Activated CD4-positive, alpha-beta T cell treated with anti-CD3 and anti-CD28 coated beads, Interleukin-2, amount 50 U/mL, for 16 hours (primary cell): ENCODE results near the gene NDUFS4.
"Not testable (repeated sequence)": the region's sequence is repeated elsewhere in the genome, so short reads cannot be mapped to it uniquely, and the experiment has no call there.

Source experiments
- DNase-seq: peaks from one replicate; pipeline ENCODE4 v3.0.0-alpha.2; 2020

NDUFS4 gene

GRCh38 chr5:53674121-53674520 lies 113.7 kb downstream of the NDUFS4 start:
- DNase-seq: no peak

- DNase-seq: no peak
Measured at GRCh38 chr5:53677632-53678031, 117.2 kb downstream of the NDUFS4 start.

- no peak for DNase-seq
Measured at GRCh38 chr5:53678981-53679660, 118.7 kb downstream of the NDUFS4 start.

- no peak for DNase-seq
Measured at GRCh38 chr5:53681079-53681478, 120.6 kb downstream of the NDUFS4 start.

DNA sequence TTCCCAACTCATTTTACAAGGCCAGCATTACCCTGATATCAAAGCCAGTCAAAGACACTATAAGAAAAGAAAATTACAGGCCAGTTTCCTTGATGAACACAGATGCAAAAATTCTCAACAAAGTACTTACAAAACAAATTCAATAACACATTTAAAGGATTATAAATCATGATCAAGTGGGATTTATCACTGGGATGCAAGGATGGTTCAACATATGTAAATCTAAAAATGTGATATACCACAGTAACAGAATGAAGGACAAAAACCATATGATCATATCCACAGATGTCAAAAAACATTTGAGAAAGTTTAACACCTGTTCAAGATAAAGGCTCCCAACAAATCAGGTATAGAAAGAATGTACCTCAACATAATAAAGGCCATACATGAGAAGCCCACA lies 130.6 kb downstream of the NDUFS4 start:
- DNase-seq: no peak

DNA sequence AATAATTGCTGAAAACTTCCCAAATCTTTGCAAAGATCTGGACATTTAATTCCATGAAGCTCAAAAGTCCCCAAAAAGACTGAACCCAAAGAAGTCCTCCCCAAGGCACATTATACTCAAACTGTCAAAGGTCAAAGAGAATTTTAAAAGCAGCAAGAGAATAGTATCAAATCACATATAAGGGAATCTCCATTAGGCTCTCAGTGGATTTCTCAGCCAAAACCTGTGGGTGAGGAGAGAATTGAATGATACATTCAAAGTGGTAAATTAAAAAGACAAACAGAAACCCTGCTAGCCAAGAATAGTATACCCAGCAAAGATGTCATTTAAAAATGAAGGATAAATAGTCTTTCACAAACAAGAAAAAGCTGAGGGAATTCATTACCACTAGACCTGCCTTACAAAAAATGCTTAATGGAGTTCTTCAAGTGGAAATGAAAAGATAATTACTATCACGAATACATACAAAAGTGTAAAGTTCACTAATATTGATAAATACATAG lies 134.1 kb downstream of the NDUFS4 start:
- DNase-seq: no peak

DNA sequence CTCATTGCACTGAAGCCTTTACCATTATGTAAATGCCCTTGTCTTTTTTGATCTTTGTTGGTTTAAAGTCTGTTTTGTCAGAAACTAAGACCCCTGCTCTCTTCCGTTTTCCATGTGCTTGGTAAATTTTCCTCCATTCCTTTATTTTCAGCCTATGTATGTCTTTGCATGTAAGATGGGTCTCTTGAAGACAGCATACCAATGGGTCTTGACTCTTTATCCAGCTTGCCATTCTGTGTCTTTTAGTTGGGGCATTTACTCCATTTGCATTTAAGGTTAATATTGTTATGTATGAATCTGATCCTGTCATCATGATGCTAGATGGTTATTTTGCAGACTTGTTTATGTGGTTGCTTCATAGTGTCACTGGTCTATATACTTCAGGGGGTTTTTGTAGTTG lies 150.0 kb downstream of the NDUFS4 start:
- DNase-seq: not testable (repeated sequence)

DNA sequence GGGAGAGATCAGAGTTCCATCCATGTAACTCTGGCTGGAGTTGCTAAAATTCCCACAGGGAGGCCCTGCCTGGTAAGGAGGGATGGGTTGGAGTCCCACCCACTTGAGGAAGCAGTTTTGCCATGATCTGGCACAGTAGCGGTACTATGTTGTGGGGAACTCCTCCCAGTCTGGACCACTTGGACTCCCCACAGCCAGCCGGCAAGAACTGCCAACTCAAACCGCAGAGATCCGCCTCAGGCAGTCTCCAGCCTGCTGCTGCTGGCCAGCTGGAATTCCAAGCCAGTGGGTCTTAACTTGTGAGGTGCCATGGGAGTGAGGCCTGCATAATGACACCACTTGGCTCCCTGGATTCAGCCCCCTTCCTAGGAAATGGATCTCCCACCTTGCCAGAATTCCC lies 151.9 kb downstream of the NDUFS4 start:
- no peak for DNase-seq

- DNase-seq: no peak
Measured at GRCh38 chr5:53713978-53714666, 153.7 kb downstream of the NDUFS4 start.

DNA sequence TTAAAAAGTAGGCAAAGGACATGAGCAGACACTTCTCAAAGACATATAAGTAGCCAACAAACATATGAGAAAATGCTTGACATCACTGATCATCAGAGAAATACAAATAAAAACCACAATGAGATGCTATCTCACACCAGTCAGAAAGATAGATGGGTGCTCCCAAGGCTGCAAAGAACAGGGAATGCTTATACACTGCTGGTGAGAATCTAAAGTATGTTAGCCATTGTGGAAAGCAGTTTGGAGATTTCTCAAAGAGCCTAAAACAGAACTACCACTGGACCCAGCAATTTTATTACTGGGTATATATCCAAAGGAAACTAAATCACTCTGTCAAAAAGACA lies 154.2 kb downstream of the NDUFS4 start:
- DNase-seq: no peak

- no peak for DNase-seq
Measured at GRCh38 chr5:53726121-53726520, 165.7 kb downstream of the NDUFS4 start.

DNA sequence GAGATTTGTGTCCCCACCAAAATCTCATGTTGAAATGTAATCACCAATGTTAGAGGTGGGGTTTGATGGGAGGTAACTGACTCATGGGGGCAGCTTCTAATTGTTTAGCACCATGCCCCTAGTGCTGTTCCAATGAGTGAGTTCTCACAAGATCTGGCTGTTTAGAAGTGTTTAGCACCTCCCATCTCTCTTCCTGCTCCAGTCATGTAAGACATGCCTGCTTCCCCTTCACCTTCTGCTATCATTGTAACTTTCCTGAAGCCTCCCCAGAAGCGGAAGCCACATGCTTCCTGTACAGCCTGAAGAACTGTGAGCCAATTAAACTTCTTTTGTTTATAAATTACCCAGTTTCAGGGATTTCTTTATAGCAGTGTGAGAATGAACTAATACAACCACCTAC lies 170.5 kb downstream of the NDUFS4 start:
- no peak for DNase-seq
